ENCODE data around the gene LRRC51.
A peak's percentile ranks its signal among the peaks of the same experiment; 100 is the strongest.

LRRC51 gene

GRCh38 chr11:72080326-72081183 lies at the start of gene LRRC51, which contains the start of gene NUMA1:
TSS of gene LRRC51 (plus strand) at chr11:72080850. CDS start at chr11:72089084, 8,234 bp downstream.
TSS of gene NUMA1 (minus strand) at chr11:72080542. CDS start at chr11:72035943, 44,599 bp downstream.
- peak; percentile 96 to 100 (median 99) for DNase-seq

DNA sequence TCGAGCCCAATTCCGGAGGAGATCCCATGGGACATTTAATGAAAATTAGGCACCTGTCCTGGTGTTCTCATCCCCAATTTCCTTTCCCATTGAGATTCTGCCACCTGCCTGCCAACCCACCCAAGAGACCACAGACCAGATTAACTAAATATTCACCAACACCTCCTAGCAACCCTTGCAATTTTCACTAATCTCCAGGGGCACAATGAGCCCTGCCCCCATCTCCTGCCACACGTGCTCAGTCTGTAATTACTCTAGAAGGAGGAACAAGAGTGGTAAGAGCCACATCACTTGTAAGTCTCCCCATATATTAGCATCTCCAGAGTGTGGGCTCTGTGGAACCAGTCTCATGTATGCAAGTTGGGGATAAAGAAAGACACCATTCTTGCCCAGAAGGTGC lies 44.0 kb upstream of the LRRC51 start:
- DNase-seq: no peak

DNA sequence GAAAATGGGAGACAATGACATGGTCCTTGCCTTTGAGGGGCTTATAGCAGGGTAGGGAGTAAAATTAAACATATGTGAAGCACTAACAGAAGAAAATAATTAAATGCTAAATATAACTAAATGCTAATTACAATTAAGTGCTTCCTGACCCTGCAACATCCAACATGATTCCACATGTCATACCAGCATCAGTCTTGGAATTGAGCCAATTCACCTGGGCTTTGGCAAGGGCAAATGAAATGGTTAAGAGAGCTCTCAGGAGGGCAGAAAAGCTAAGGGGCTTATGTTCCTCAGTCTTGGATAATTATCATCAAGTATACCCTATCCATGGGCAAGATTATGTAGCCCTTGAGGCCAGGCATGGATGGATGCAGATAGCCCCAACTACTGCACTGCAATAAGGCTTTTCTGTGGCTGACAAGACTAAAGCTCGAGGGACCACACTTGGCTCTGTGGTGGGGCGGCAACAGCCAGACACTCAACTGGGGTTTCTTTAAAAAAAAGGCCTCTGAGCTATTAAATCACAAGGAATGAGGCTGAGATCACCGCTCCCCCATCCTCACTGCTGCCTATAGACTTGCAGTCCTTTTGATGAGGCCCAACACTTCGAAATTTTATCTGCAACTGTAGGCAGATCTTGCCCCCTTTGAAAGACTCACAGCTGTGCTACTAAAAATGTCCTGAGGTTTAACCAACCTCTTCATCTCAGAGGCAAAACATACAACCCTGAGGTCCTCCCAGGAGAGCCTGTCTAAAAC lies 42.9 kb upstream of the LRRC51 start:
- DNase-seq: no peak

DNA sequence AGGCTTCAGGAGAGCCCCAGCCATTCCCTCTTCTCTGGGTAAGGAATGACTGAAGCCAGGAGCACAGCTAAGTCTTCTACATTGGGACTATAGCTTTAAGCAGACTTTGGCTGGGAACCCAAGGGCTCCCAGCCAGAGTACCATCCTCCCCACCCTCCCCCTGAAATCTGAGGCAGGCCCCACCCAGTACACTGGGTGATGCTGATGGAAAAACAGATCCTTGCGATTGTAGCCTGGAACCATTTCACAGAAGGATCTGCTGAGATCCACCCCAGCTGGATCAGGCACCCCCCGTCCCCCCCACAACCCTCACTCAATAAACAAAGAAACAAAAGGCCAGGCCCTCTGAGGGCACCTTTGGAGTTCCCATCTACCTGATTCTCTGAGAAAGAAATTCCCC lies 42.2 kb upstream of the LRRC51 start:
- no peak for DNase-seq

GRCh38 chr11:72039031-72039855 lies 41.4 kb upstream of the LRRC51 start:
- DNase-seq: no peak

GRCh38 chr11:72039856-72040401 lies 40.7 kb upstream of the LRRC51 start:
- DNase-seq: peak in 2 of 6 experiments; percentile 26 to 37

- peak; percentile 80 to 93 (median 88) for DNase-seq
Measured at GRCh38 chr11:72040491-72041363, 39.9 kb upstream of the LRRC51 start.

DNA sequence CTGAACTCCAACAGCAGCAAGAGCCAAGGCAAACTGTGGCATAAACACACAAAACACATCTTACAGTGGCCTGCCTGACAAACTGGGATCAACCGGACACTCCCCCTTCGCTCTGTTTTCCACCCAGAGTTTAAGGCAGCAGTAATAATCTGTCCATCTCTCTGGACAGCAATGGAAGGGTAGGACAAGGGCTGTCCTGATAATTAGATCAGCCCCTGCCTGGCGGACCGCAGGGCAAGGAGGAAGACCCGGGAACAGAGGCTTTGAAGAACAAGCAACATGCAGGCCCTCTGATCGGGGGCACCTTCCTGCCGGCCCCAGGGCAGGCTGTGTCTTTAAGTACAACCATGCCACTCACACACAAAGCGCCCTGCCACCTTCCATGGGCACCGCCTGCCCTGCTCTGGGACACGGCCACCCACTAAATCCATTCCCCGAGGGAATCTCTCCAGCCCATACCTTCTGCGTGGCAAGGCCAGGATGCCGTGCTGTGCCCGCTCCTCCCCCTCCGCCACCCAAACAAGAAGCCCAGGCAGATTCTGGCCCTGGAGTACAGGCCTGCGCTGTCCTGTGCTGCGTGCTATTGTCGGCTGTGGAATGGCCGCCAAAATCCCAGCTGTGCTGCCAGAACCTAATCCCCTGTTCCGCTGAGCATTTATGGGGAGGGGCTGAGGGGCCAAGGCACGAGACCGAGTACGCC lies 39.1 kb upstream of the LRRC51 start:
- DNase-seq: peak in 5 of 6 experiments; percentile 32 to 70 (median 57)

DNA sequence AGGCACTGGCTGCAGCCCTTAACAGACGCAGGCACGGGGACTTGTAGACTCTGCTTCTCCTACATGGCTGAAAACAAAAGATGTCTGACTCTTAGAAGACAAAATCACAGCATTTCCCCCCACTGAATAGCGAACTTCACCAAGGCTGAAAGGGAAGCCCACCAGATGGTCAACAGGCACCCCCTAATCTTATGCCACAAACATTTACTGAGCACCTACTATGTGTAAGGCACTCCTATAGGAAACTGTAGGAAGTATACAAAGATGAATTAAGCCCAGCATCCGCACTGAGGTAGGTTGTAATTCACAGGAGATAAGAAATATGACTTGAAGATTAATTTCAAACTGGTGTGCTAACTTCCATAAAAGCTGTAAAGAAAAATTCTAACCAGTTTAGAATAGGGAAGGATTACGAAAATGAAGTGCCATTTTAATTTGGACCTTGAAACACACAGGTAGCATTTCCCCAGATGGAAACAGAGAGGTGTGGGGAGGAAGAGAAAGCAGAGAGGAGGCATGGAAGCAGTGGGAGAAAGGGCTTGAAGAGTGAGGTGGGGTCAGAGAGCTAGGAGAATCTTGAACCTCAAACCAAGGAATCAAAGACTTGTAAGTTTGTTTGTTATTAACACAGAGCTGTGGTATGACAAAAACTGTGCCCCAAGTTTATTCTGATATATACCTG lies 38.4 kb upstream of the LRRC51 start:
- DNase-seq: peak in 1 of 6 experiments; percentile 37

GRCh38 chr11:72045849-72046248 lies 34.8 kb upstream of the LRRC51 start:
- no peak for DNase-seq

- DNase-seq: no peak
Measured at GRCh38 chr11:72048766-72049460, 31.7 kb upstream of the LRRC51 start.

GRCh38 chr11:72058416-72059034 lies 22.1 kb upstream of the LRRC51 start:
- no peak for DNase-seq

DNA sequence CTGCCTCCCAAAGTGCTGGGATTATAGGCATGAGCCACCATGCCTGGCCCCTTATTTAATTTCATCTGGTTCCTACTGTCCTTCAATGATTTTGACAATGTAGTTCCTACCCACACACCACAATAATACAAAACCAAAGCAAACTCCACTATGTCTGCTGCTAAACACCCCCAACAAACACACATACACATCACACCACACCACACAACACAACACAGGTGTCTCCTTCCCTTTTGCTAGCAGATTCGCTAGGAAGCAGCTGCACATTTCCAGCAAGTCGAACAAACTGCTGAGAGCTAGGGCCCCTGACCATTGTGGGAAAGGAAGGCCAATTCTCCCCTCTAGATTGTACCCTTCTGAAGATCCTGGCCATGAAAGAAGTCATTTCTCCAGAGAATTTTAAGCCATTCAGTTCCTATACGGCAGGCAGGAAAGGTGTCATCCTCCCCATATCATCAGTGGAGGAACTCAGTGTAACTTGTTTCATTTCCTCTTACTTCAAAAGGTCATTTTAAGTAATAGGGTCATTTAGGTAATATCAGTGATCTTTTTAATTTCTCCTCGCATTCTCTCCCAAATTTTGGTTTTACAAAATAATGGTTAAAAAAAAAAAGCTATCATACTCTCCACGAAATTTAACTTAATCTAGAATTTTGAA lies 18.8 kb upstream of the LRRC51 start:
- no peak for DNase-seq

GRCh38 chr11:72066855-72067254 lies 13.8 kb upstream of the LRRC51 start:
- no peak for DNase-seq

DNA sequence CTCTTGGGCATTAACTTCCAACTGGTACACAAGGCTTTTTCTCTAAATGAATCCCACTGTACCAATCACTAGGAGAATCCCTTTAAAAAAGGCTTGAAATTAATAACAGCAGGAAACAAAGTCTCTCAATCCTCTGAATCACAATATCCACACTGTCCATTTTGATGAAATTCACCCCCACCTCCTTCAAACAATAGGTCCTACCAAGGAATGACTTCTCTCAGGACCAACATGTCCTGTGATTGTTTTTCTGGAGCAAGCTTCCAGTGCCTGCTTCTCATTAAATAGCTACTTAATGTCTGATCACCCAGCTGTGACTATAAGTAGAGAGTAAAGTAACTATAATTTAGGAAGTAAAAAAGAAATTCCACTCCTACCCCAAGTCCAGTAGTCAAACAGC lies 13.4 kb upstream of the LRRC51 start:
- DNase-seq: no peak

DNA sequence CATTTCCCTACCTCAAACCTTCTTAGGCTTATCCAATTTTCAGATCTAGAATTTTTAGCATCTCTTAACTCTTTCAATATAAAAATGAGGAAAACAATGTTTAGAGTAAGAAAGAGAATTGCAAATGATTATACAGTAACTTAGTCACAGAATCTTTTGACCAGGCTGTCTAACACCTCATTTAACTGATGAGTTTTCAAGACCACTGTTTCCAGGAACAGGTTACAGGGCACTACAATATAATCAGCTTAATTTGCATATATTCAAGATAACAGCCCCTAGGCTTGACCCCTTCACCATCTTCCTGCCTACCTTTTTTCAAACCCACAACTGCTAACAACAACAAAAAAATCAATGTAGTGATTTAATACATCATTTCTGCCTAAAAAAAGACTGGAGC lies 13.0 kb upstream of the LRRC51 start:
- no peak for DNase-seq

DNA sequence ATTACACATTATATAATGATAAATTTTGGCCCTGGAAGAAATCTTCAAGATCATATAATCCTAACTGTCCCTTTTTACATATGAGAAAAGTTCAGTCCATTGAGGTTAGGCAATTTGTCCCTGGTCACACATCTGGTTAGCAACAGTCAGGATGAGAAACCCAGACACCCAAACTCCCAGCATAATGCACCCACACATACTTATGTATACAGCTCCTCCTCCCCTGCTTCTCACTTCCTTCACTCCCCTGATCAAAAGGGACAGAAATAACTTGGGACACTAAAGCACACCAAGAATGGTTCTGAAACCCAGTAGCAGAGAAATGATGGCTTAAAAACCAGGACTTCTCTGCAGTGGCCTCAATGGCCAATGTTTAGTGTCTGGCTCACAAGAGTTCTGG lies 11.4 kb upstream of the LRRC51 start:
- no peak for DNase-seq

DNA sequence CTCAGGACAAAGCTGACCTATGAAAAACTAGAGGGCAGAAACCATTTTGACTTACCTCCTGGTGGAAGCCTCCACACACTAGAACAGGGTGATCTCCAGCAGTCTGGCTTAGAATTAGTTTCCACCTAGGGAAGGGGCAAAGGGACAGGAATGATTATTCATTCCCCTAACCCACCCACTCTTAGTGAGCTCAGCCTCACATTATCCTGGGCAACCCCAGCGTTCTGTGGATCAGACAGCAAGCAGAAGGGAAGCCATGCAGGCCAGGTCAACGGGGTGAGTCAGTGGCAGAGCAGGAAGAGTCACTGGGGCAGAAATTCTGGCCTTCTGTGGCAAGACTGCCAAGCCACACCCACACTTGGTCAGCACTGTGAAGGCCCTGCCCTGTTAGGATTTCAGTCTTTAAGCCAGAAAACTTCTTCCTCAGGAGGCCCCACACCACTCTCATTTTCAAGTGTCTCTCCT lies 10.8 kb upstream of the LRRC51 start:
- DNase-seq: no peak

GRCh38 chr11:72070491-72070890 lies 10.2 kb upstream of the LRRC51 start:
- DNase-seq: no peak

All from stimulated activated naive CD4-positive, alpha-beta T cell (primary cell).